CD4-positive, alpha-beta T cell treated with Interferon alpha-2 for 1 hour (primary cell): ENCODE data around the gene UBAP2L.
A peak's percentile ranks its signal among the peaks of the same experiment; 100 is the strongest.
"Not testable (repeated sequence)": the region's sequence is repeated elsewhere in the genome, so short reads cannot be mapped to it uniquely, and the experiment has no call there.

Experiments
- DNase-seq, 2 donors: peaks; one replicate each; pipeline ENCODE4 v3.0.0-alpha.2; 2020 to 2022

Gene UBAP2L

GRCh38 chr1:154206196-154206595 is 14.6 kb upstream of the UBAP2L start, which contains the start of gene CFAP141:
TSS of gene CFAP141 (minus strand) at chr1:154206333. CDS start at chr1:154206307, 26 bp downstream.
- DNase-seq: peak in 1 of 2 donors; percentile 19

DNA sequence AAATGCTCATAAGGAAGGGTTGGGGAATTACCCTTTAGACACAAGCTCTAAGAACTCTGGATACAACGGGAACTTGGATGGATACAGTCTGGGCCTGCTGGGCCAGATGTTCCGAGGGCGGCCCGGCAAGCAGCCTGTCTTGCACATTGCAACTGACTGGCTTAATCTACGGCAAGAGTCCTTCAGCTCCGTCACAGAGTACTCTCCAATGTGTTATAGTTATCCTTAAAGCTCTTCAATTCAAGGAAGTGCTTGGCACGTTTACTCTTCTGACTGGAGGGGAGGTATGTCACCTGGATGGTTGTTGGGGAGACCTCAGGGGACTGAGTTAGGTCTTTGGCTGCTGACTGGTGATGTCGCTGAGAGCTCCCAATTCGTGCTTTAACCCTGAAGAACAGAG is 13.5 kb upstream of the UBAP2L start:
- DNase-seq: no peak

GRCh38 chr1:154208677-154209388 is 11.9 kb upstream of the UBAP2L start:
- no peak for DNase-seq

- DNase-seq: no peak
Measured at GRCh38 chr1:154212083-154212482, 8.7 kb upstream of the UBAP2L start.

DNA sequence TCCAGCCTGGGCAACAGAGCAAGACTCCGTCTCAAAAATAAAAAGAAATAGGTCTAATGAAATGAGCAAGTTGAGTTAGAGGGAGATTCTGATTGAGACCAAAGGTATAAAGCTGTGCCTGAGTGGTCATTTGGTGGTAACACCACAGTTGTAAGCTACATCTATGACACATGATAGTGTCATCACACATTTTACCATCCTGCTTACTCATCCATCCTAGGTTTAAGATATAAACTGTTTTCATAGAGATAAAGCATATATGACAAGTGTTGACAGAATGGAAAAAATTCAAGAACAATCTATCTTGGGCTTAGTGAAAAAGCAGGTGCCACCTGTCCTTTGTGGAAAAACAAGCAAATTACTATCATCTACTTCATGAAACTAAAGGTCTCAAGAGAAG is 7.5 kb upstream of the UBAP2L start:
- DNase-seq: no peak

DNA sequence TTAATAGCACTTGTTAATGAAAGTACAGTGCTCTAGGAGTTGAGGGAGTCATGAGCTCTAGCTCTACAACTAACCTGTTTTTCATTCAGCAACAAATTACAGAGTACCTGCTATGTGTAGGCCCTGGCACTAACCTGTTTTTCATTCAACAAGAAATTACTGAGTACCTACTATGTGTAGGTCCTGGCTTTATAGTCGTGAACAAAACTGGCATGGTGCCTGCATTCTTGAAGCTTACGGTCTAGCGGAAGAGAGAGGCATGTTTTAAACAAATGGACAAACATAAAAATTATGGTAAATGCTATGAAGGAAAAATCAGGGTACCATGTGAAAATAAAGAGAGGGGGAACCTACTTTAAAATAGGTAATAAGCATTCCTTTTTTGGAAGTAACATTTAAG is 2.2 kb upstream of the UBAP2L start:
- no peak for DNase-seq

DNA sequence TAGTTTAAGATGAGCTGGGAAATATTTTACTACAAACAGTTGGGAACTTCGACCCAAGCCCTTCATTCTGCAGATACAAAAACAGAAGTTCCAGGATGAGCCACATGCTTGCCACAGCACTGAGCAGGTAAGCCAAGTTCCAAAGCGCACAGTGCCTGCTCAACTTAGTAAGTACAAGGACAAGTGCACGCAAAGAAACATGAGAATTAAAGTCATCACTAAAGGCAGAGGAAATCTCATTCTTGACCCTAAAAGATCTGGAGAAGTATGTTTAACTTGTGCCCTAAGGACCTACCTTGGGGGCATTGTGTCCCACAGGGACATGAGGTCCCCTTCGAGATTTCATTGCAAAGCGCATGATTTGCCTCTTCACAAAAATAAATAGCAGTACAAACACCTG is 1.2 kb upstream of the UBAP2L start:
- no peak for DNase-seq

DNA sequence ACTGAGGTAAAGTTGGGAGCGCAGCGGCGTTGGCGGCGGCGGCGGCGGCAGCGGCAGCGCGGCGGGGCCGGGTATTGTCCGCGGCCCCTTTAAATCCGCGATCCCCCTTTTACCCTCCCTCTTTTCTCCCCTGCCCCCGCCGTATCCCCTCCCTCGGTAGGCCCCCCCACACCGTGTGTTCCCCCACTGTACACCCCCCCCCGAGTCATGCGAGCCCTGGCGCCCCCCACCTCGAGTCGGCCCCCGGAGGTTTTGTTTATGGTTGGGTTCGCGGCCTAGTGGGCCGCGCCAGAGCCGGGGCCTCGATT is 169 bp downstream of the UBAP2L start:
- no peak for DNase-seq

- peak; percentile 71 to 81 for DNase-seq
Measured at GRCh38 chr1:154221278-154222001, 685 bp downstream of the UBAP2L start.

GRCh38 chr1:154222518-154222917 is 1.8 kb downstream of the UBAP2L start:
- DNase-seq: no peak

GRCh38 chr1:154222918-154223317 is 2.2 kb downstream of the UBAP2L start:
- no peak for DNase-seq

- DNase-seq: no peak
Measured at GRCh38 chr1:154223621-154224020, 2.9 kb downstream of the UBAP2L start.

DNA sequence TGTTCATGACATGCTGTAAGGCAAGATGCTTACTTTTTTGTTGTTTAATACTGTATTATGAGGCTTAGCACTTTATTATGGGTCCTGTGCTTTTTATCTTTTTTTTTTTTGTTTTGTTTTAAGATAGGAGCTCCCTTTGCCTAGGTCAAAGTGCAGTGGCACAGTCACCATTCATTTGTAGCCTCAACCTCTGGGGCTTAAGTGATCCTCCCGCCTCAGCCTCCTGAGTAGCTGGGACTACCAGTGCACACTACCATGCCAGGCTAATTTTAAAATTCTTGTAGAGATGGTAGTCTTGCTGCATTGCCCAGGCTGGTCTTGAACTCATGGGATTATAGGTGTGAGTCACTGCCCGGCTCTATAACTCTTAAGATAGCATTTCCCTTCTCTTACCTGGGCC is 4.6 kb downstream of the UBAP2L start:
- no peak for DNase-seq

- DNase-seq: not testable (repeated sequence)
Measured at GRCh38 chr1:154231112-154231511, 10.4 kb downstream of the UBAP2L start.

- DNase-seq: not testable (repeated sequence)
Measured at GRCh38 chr1:154233127-154233526, 12.4 kb downstream of the UBAP2L start.

DNA sequence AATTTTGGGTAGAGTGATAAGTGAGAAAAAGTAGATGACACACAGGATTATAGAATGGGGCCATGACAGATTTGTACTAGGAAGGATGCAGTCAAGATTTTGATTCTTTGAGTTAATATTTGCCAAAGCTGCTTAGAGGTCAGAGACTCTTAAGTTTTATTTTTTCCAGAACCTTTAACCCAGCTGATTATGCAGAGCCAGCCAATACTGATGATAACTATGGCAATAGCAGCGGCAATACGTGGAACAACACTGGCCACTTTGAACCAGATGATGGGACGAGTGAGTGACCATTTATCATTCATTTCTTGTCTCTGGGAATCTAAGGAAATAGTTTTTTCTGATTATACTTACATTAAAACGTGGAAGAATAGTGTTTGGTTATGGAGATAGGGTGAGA is 16.1 kb downstream of the UBAP2L start:
- DNase-seq: no peak

GRCh38 chr1:154237435-154237834 is 16.7 kb downstream of the UBAP2L start:
- no peak for DNase-seq

GRCh38 chr1:154237880-154238506 is 17.2 kb downstream of the UBAP2L start:
- DNase-seq: no peak

GRCh38 chr1:154239491-154239890 is 18.7 kb downstream of the UBAP2L start:
- DNase-seq: no peak

DNA sequence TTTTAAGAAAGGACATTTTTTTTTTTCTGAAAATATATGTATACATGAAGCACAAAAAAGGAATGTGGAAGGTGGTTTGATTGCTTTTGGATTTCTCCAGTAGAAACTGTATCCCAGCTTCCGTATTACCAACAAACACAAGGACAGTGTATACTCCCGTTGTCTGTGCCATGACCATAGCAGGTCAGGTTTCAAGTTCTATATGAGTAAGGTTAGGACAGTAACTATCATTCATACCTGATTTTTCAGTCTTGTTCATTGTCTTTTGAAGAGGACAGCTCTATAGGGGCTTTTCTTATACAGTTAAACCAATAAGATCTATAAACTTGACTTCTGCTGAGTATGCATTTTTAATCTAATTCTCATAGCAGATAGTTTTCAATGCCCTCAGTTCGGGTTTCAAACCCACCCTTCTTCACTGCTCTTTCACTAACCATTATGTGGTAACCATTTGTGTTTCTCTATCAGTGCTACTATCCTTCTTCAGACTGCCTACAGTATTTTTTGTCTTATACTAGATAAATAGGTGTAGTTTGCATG is 19.6 kb downstream of the UBAP2L start:
- no peak for DNase-seq

DNA sequence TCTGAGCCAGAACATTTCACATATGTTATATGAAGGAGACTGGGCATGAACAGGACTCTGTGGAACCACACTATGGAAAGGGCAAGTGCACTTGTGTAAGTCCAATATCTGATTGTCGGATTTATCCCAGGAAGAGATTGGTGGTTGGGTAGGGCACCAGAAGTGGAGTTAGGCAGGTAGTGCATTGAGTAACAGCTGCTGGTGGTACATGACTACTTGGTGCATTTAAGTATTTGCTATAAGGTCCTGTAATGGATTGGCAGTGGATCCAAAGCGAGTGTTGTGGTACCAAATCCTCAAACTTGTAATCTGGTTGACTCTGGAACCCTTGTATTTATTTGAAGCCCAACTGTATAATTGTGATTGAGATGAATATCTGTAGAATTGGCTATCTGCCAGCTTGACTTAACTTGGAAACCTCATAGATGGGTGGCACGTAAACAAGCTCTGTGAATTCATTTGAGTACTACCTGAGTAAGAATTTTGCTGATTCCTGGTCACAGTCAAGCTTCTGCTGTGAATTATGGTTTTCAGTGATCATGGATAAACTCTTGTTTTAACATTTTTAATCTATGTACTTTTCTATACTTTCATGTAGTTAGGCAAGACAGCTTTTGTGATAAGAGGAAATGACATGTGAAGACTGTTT is 21.1 kb downstream of the UBAP2L start:
- DNase-seq: peak in 1 of 2 donors; percentile 25

GRCh38 chr1:154253671-154254070 is 32.9 kb downstream of the UBAP2L start:
- no peak for DNase-seq

DNA sequence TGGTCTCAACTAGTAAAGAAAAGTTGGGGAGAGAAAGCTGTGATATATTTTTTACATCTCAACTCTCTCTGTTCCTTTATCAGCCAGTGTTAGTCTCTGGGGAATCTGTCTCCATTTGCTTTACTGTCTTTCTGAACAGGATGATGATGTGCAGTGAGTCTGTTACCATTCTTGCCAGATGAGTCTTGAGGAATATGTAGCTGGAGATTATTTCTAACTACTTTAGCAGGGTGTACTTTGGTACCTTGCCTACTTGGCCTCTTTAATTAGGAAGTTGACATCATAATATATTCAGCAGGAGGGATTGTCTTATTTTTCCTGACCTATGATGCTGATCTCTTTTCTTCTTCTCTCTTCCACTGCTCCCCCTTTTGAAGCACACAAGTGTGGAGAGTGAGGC is 35.9 kb downstream of the UBAP2L start:
- DNase-seq: no peak
